Stomach (tissue), 9 donors: Measurements from ENCODE around the gene C1orf198. TPM values are rescaled to one million over a fixed set of nuclear protein-coding genes. Genes with fewer than 3 reads are reported as not detected.

Experiments
- DNase-seq, 2 donors: peaks; one replicate each; pipeline versions ENCODE4 v3.0.0 to v3.0.0-alpha.2; 2013 to 2019
- H3K27ac ChIP-seq, 5 donors: fragments of 200-600 bp in 4 of 5; sonication (generic) in 4 of 5; one replicate each; pipeline ENCODE4 v1.5.1; 2013 to 2019; ENCODE audit warnings: mild to moderate bottlenecking in 1 of 5, moderate library complexity in 1 of 5
- H3K27me3 ChIP-seq, 3 donors: fragments of 200-600 bp; sonication (generic); one replicate each; pipeline ENCODE4 v1.5.1; 2017 to 2019; ENCODE audit warnings: mixed run types in 1 of 3
- H3K36me3 ChIP-seq, 4 donors: fragments of 200-600 bp; sonication (generic); 1 replicate in 3 of 4; 2 replicates in 1 of 4; pipeline ENCODE4 v1.5.1; 2016 to 2019
- H3K4me1 ChIP-seq, 4 donors: fragments of 200-600 bp; sonication (generic); one replicate each; pipeline ENCODE4 v1.5.1; 2016 to 2019
- H3K4me3 ChIP-seq, 4 donors: fragments of 200-600 bp; sonication (generic) in 3 of 4; one replicate each; pipeline ENCODE4 v1.5.1; 2016 to 2019; ENCODE audit warnings: mild to moderate bottlenecking in 1 of 4
- H3K9me3 ChIP-seq, 4 donors: fragments of 200-600 bp; sonication (generic); one replicate each; pipeline ENCODE4 v1.5.1; 2016 to 2019
- EP300 ChIP-seq: sonication (generic); formaldehyde crosslinking; IDR thresholded peaks from one replicate; pipeline ENCODE4 v1.6.1; 2017; ENCODE audit warnings: antibody characterized with exemption
- POLR2A ChIP-seq, 4 donors: fragments of 450-650 bp; IDR thresholded peaks; one replicate each; pipeline ENCODE4 v1.6.1; 2016; ENCODE audit warnings: antibody characterized with exemption in 4 of 4, control low read depth in 2 of 4, mild to moderate bottlenecking in 1 of 4, moderate library complexity in 1 of 4
- POLR2AphosphoS5 ChIP-seq, 3 donors: sonication (generic); formaldehyde crosslinking; IDR thresholded peaks; one replicate each; pipeline ENCODE4 v1.6.1; 2016; ENCODE audit warnings: antibody characterized with exemption in 3 of 3
- WGBS, 5 donors: extraction: QIAGEN DNeasy Blood & Tissue Kit in 3 of 5; methylation state at CpG; one replicate each; pipeline versions ENCODE4 v1.1.5 to v1.1.7; 2013 to 2018; 5-methylcytosine and 5-hydroxymethylcytosine counted together
- intact Hi-C: fragments of 100-400 bp; cut with DNase I; formaldehyde crosslinking; loops from one replicate; pipeline ENCODE4 v1.15.1; 2023; ENCODE audit warnings: low total_unique reads
- polyA plus RNA-seq, 3 donors: library from polyadenylated mRNA; stranded (reverse); fragments of 200-250 nt; gene quantifications; one replicate each; pipeline ENCODE4 v1.2.3, GENCODE V29; 2013
- total RNA-seq, 5 donors: library from RNA; depleted of rRNA; stranded (reverse); fragments of >200 nt; gene quantifications; one replicate each; pipeline versions ENCODE4 v1.1.0 to v1.2.3, GENCODE V29; 2014 to 2016
- TF ChIP-seq, protein P1 (sequence below), 7 experiments: fragments of 450-650 bp in 4 of 7; fragments of 200-600 bp in 3 of 7; sonication (generic) in 3 of 7; IDR thresholded peaks; one replicate each; pipeline ENCODE4 v1.5.1; 2016 to 2019; ENCODE audit warnings: antibody characterized with exemption in 7 of 7, control low read depth in 2 of 7, mild to moderate bottlenecking in 1 of 7
- donor health status: healthy with polysubstance abuse.
- donor health status: Bipolar disorder and iron deficiency.
- donor health status: healthy.

The C1orf198 gene
- total and polyA plus RNA-seq, 8 donors, result 11.3 to 69.3 (median 32.4) TPM

DNA sequence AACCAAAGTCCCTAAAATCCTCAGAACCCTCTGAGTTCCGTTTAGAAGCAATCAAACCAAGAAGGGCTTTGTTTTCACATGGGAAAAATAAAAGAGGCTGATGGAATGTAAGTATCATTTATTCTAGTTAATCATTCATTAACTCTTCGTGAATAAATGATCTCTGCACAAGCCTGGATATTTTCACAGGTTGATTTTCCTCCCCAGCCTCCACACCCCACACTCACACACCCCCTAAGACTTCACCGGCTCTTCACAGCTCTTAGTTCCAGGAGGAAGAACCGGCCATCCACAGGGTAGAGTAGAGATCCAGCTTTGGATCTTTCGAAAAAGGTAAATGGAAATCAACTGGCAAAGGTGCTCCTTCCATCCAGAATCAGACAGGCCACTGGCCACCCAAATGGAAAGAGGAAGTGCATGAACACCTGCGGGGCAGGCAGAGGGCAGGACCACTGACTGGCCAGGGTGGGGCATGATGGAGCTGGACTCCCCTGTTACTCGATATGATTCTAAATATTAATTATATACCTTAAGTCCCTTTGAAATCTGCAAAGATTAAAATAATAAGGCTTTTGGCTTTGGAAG is 10.0 kb downstream of the C1orf198 start:
- WGBS, 5 donors, result 72 to 84% (median 77%) methylated on average over 7 of the region's 7 CpGs
- TF ChIP-seq, protein P1, sequence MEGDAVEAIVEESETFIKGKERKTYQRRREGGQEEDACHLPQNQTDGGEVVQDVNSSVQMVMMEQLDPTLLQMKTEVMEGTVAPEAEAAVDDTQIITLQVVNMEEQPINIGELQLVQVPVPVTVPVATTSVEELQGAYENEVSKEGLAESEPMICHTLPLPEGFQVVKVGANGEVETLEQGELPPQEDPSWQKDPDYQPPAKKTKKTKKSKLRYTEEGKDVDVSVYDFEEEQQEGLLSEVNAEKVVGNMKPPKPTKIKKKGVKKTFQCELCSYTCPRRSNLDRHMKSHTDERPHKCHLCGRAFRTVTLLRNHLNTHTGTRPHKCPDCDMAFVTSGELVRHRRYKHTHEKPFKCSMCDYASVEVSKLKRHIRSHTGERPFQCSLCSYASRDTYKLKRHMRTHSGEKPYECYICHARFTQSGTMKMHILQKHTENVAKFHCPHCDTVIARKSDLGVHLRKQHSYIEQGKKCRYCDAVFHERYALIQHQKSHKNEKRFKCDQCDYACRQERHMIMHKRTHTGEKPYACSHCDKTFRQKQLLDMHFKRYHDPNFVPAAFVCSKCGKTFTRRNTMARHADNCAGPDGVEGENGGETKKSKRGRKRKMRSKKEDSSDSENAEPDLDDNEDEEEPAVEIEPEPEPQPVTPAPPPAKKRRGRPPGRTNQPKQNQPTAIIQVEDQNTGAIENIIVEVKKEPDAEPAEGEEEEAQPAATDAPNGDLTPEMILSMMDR (IDR thresholded peaks at IDR 0.05), result no peak
- TF ChIP-seq POLR2A (IDR thresholded peaks at IDR 0.05) (no peak), EP300 (no peak), POLR2AphosphoS5 (IDR thresholded peaks at IDR 0.05) (no peak)
- intact Hi-C loops, result no loop called here
- H3K27ac ChIP-seq, result peak overlapping the region in 4 of 5 donors; percentile 30 to 66 (median 50)
- H3K4me3 ChIP-seq, result no peak overlapping the region
- DNase-seq, result no peak
- no peaks in the 10 kb centered on the region for H3K9me3 ChIP-seq
- no peaks in the 10 kb centered on the region for H3K27me3 ChIP-seq
- H3K4me1 ChIP-seq, result peaks cover 7 to 81% (median 43%) of the 10 kb centered on the region in 4 donors
- H3K36me3 ChIP-seq, result peaks cover 6 to 23% (median 22%) of the 10 kb centered on the region in 4 donors

DNA sequence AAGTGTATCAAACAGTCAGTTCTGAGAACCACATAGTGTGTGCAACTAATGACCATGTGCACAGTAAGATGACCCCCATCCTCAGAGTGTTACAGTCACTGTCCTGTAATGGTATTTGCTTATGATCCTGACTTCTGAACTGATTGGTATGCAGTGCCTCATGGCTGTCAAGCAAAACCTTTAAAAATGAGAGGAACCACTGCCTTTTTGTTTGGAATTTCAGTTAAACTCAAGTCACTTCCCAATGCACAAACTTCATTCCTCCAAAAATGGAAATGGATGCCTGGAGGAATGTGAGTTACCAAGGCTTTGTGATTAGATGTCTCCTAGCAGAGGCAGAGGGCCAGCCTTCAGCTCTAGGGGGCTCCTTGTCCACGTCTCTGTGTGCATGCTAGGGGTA is 10.5 kb downstream of the C1orf198 start:
- intact Hi-C loops, result no loop called here
- Histone ChIP-seq H3K9me3 (peaks cover 0 to 5% (median 1%) of the 10 kb centered on the region in 4 donors), H3K4me3 (no peak overlapping the region), H3K36me3 (peaks cover 10 to 28% (median 27%) of the 10 kb centered on the region in 4 donors), H3K27ac (peak overlapping the region in 4 of 5 donors; percentile 44 to 66 (median 58)), H3K27me3 (no peaks in the 10 kb centered on the region), H3K4me1 (peaks cover 2 to 76% (median 38%) of the 10 kb centered on the region in 4 donors)
- DNase-seq, result no peak
- 59 to 80% (median 68%) methylated on average over 1 of the region's 1 CpG for WGBS, 5 donors
- TF ChIP-seq POLR2AphosphoS5 (IDR thresholded peaks at IDR 0.05) (no peak), EP300 (no peak), POLR2A (IDR thresholded peaks at IDR 0.05) (no peak)
- TF ChIP-seq, protein P1 (IDR thresholded peaks at IDR 0.05), result no peak

DNA sequence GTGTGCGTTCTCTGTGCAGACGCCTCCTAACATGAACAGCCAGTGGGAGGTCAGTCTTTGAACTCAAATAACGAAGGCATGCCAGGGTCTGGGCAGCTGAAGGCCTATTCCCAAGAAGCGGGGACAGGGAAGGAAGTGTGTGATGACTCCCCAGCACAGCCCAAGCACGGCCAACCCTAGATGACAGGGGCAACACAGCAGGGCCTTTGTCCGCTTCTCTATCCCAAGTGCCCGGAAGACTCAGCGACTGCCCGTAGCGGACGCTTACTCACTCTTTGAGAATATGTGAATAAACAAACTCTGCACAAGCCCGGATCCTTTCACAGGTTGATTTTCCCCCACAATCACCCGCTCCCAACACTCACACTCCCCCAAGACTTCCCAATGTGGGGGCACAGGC is 11.2 kb downstream of the C1orf198 start:
- peaks cover 0 to 68% (median 31%) of the 10 kb centered on the region in 4 donors for H3K4me1 ChIP-seq
- peaks cover 0 to 7% (median 2%) of the 10 kb centered on the region in 4 donors for H3K9me3 ChIP-seq
- no peaks in the 10 kb centered on the region for H3K27me3 ChIP-seq
- 78 to 88% (median 84%) methylated on average over 11 to 13 of the region's 13 CpGs for whole genome bisulfite sequencing, 5 donors
- peaks cover 12 to 33% (median 32%) of the 10 kb centered on the region in 4 donors for H3K36me3 ChIP-seq
- no peak overlapping the region for H3K4me3 ChIP-seq
- peak overlapping the region in 4 of 5 donors; percentile 44 to 66 (median 58) for H3K27ac ChIP-seq
- intact Hi-C loops, result no loop called here
- TF ChIP-seq POLR2AphosphoS5 (IDR thresholded peaks at IDR 0.05) (peak in 1 of 3 donors; percentile 26), POLR2A (IDR thresholded peaks at IDR 0.05) (no peak)
- DNase-seq, result peak in 1 of 2 donors; percentile 58

DNA sequence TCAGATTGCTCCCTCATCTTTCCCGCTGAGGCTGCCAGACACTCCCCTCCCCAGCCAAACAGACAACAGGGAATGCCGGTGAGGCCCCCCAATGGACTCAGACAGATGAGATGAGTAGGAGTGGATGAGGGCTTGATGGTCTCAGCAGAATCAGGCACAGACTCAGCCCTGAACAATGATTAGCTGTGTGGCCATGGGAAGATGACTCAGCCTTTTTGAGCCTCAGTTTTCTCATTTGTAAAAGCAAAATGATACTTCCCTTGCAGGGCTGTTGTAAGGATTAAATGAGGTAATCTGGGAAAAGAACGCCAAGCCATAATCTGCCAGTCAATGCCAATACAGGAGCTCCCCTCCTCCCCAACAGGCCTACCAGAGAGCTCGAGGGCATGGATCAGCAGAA is 12.4 kb downstream of the C1orf198 start:
- H3K4me3 ChIP-seq, result no peak overlapping the region
- intact Hi-C loops, result no loop called here
- TF ChIP-seq EP300 (no peak), POLR2AphosphoS5 (IDR thresholded peaks at IDR 0.05) (no peak), POLR2A (IDR thresholded peaks at IDR 0.05) (no peak)
- TF ChIP-seq, protein P1 (IDR thresholded peaks at IDR 0.05), result no peak
- H3K4me1 ChIP-seq, result peaks cover 2 to 69% (median 31%) of the 10 kb centered on the region in 4 donors
- peak overlapping the region in 3 of 5 donors; percentile 37 to 66 (median 56) for H3K27ac ChIP-seq
- no peaks in the 10 kb centered on the region for H3K27me3 ChIP-seq
- H3K9me3 ChIP-seq, result peaks cover 0 to 7% (median 2%) of the 10 kb centered on the region in 4 donors
- DNase-seq, result no peak
- peaks cover 12 to 39% (median 35%) of the 10 kb centered on the region in 4 donors for H3K36me3 ChIP-seq
- 85 to 96% (median 89%) methylated on average over 4 of the region's 4 CpGs for WGBS, 5 donors

GRCh38 chr1:230854423-230854822 is 13.9 kb downstream of the C1orf198 start:
- H3K4me3 ChIP-seq, result no peak overlapping the region
- H3K9me3 ChIP-seq, result peaks cover 0 to 7% (median 2%) of the 10 kb centered on the region in 4 donors
- WGBS, 5 donors, result 85 to 96% (median 95%) methylated on average over 7 of the region's 7 CpGs
- TF ChIP-seq POLR2A (IDR thresholded peaks at IDR 0.05) (no peak), POLR2AphosphoS5 (IDR thresholded peaks at IDR 0.05) (no peak), EP300 (no peak)
- TF ChIP-seq, protein P1 (IDR thresholded peaks at IDR 0.05), result no peak
- DNase-seq, result no peak
- H3K4me1 ChIP-seq, result peaks cover 14 to 69% (median 41%) of the 10 kb centered on the region in 4 donors
- peak overlapping the region in 1 of 5 donors; percentile 9 for H3K27ac ChIP-seq
- intact Hi-C loops, result no loop called here
- no peaks in the 10 kb centered on the region for H3K27me3 ChIP-seq
- H3K36me3 ChIP-seq, result peaks cover 12 to 39% (median 35%) of the 10 kb centered on the region in 4 donors
